B cell (primary cell): ENCODE results near the gene MRPS34. TPM values are rescaled to one million over a fixed set of nuclear protein-coding genes. Genes with fewer than 3 reads are reported as not detected.

Source experiments
- ATAC-seq: fragments of 200-7000 bp; cut with Tn5 transposase; one replicate; pipeline ENCODE4 v1.10.0; 2021; ENCODE audit warnings: low read depth, mild to moderate bottlenecking, moderate number of reproducible peaks, moderate library complexity
- CTCF ChIA-PET: fragments of 350-600 bp; sonication (Branson Sonifier 250); formaldehyde crosslinking; loops from one replicate; lab custom pipeline; 2021; ENCODE audit warnings: antibody characterized with exemption, inconsistent platforms; lab: Charles Lee
- POLR2A ChIA-PET: fragments of 350-600 bp; sonication (Branson Sonifier 250); formaldehyde crosslinking; loops from one replicate; lab custom pipeline; 2021; ENCODE audit warnings: antibody characterized with exemption; lab: Charles Lee
- DNase-seq: peaks from one replicate; pipeline ENCODE4 v3.0.0; 2013
- H2AFZ ChIP-seq: 2 replicates; pipeline ENCODE4 v1.6.1; 2012; ENCODE audit warnings: mild to moderate bottlenecking, low read depth, low read length; ENCODE audit not compliant: insufficient read depth, poor library complexity, severe bottlenecking
- H3K27ac ChIP-seq, 2 donors: 1 replicate in 1 of 2; 2 replicates in 1 of 2; pipeline ENCODE4 v1.5.1; 2012 to 2013; ENCODE audit warnings: low read length in 2 of 2, mild to moderate bottlenecking in 2 of 2, moderate library complexity in 1 of 2
- H3K27me3 ChIP-seq, 4 experiments: fragments of 200-600 bp in 1 of 4; sonication (generic) in 1 of 4; replicated peaks in 1 of 4; 1 replicate in 2 of 4; 2 replicates in 2 of 4; pipeline versions ENCODE4 v1.6.1 to v1.7.0; 2013 to 2016; ENCODE audit warnings: low read length in 3 of 4, mild to moderate bottlenecking in 2 of 4, mixed read lengths in 1 of 4, moderate library complexity in 1 of 4; ENCODE audit not compliant: insufficient read depth in 4 of 4, control insufficient read depth in 3 of 4; ENCODE audit errors: control extremely low read depth in 1 of 4
- H3K36me3 ChIP-seq, 2 experiments: replicated peaks in 1 of 2; 1 replicate in 1 of 2; 2 replicates in 1 of 2; pipeline versions ENCODE4 v1.6.1 to v1.7.1; 2013; ENCODE audit warnings: low read length in 1 of 2; ENCODE audit not compliant: insufficient read depth in 2 of 2, control insufficient read depth in 1 of 2; ENCODE audit errors: control extremely low read depth in 1 of 2, extremely low read depth in 1 of 2
- H3K4me1 ChIP-seq, 2 donors: fragments of 200-600 bp in 1 of 2; sonication (generic) in 1 of 2; 1 replicate in 1 of 2; 2 replicates in 1 of 2; pipeline versions ENCODE4 v1.5.1 to v1.6.1; 2013 to 2017; ENCODE audit warnings: low read length in 2 of 2; ENCODE audit not compliant: control insufficient read depth in 2 of 2, insufficient read depth in 2 of 2
- H3K4me2 ChIP-seq: replicated peaks from 2 replicates; pipeline ENCODE3; 2012; ENCODE audit warnings: mild to moderate bottlenecking, low read depth, low read length; ENCODE audit not compliant: poor library complexity, severe bottlenecking
- H3K4me3 ChIP-seq, 5 experiments: fragments of 200-600 bp in 1 of 5; sonication (generic) in 1 of 5; 1 replicate in 3 of 5; 2 replicates in 2 of 5; pipeline versions ENCODE4 v1.5.1 to v1.7.0; 2011 to 2016; ENCODE audit warnings: low read length in 4 of 5, mild to moderate bottlenecking in 4 of 5, low read depth in 2 of 5, control low read depth in 1 of 5, moderate library complexity in 1 of 5; ENCODE audit not compliant: insufficient read depth in 1 of 5; ENCODE audit errors: control extremely low read depth in 1 of 5, extremely low read depth in 1 of 5
- H3K79me2 ChIP-seq: fragments of 200-600 bp; sonication (generic); one replicate; pipeline ENCODE4 v1.6.0; 2016; ENCODE audit warnings: low read length; ENCODE audit not compliant: control insufficient read depth, insufficient read depth
- H3K9ac ChIP-seq: fragments of 200-600 bp; sonication (generic); 2 replicates; pipeline ENCODE4 v1.6.1; 2017; ENCODE audit warnings: mild to moderate bottlenecking, low read length, moderate library complexity
- H3K9me3 ChIP-seq, 3 donors: one replicate each; pipeline versions ENCODE4 v1.6.1 to v1.7.1; 2013; ENCODE audit warnings: low read length in 2 of 3; ENCODE audit not compliant: control insufficient read depth in 2 of 3, insufficient read depth in 1 of 3; ENCODE audit errors: control extremely low read depth in 1 of 3
- H4K20me1 ChIP-seq: 2 replicates; pipeline ENCODE4 v1.6.0; 2012; ENCODE audit warnings: mild to moderate bottlenecking, low read length; ENCODE audit not compliant: insufficient read depth, control insufficient read depth, poor library complexity, severe bottlenecking
- H3K27ac Mint-ChIP-seq: one replicate; pipeline ENCODE4 v1.8.0; 2021; ENCODE audit warnings: mixed read lengths
- H3K27me3 Mint-ChIP-seq: one replicate; pipeline ENCODE4 v1.8.0; 2021; ENCODE audit warnings: mixed read lengths
- H3K4me1 Mint-ChIP-seq: one replicate; pipeline ENCODE4 v1.8.0; 2021; ENCODE audit warnings: mixed read lengths
- H3K4me3 Mint-ChIP-seq: one replicate; pipeline ENCODE4 v1.8.0; 2021; ENCODE audit warnings: mixed read lengths
- H3K9me3 Mint-ChIP-seq: one replicate; pipeline ENCODE4 v1.8.0; 2022; ENCODE audit warnings: mixed read lengths; ENCODE audit not compliant: insufficient read depth
- EZH2 ChIP-seq: IDR thresholded peaks from 2 replicates; pipeline ENCODE4 v1.6.1; 2012; ENCODE audit warnings: borderline replicate concordance, low read depth, mild to moderate bottlenecking, moderate library complexity, low read length; ENCODE audit not compliant: insufficient read depth, poor library complexity, severe bottlenecking
- WGBS: methylation state at CpG from one replicate; pipeline ENCODE4 v1.1.5; 2013; ENCODE audit warnings: missing lambda C conversion rate; ENCODE audit not compliant: insufficient coverage; 5-methylcytosine and 5-hydroxymethylcytosine counted together
- intact Hi-C: fragments of 100-400 bp; cut with micrococcal nuclease; formaldehyde crosslinking; loops from one replicate; pipeline ENCODE4 v1.10.0; 2022
- polyA plus RNA-seq: library from polyadenylated mRNA; depleted of rRNA; stranded (reverse); fragments of >200 nt; gene quantifications from 2 replicates; pipeline ENCODE4 v1.2.3, GENCODE V29; 2012
- total RNA-seq, 2 donors: library from RNA; stranded (reverse); fragments of 120-200 nt in 1 of 2; gene quantifications; 1 replicate in 1 of 2; 2 replicates in 1 of 2; pipeline versions ENCODE4 v1.2.3 to v1.2.4, GENCODE V29; 2013 to 2022
- TF ChIP-seq, protein P1 (sequence below): fragments of 200-600 bp; IDR thresholded peaks from one replicate; pipeline ENCODE4 v1.8.0; 2022; ENCODE audit warnings: antibody characterized with exemption, mild to moderate bottlenecking

Gene MRPS34
- total and polyA plus RNA-seq, 2 donors (not counting 1 experiment from before 2014, with no cell fraction given): 44.6 to 55.2 TPM

DNA sequence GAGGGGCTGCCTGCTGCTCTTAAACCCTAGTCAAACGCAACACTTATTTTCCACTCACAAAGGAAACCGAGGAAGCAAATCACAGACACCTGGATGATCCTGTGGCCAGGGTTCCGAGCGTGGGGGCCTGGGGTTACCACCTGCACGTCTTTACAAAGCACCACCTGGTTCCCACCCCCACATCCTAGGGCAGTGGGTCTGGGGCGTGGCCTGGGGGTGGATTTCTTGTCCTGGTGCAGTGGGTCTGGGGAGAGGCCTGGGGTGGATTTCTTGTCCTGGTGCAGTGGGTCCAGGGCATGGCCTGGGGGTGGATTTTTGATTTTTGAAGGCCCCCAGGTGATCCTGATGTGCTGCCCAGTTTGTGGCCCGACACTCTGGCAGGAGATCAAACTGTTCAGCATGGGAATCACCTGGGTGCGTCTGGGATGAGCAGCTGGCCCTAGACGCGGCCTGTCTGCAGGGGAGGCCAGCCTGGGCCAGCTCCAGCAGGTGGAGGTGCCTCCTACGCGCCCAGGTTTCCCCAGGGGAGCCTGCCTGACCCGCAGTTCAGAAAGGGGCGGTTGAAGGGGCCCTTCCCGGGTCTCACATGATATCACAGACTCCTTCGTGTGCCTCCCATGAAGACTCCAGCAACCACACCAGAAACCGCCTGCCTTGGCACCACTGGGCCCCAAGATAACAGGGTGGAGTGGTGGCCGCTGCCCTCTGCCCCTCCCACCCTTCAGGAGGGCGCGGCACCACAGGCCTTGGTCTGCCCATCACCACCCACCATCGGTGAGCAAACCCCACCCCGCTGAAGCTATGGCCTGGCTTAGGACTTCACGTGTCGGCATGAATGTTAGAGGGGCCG, 47.4 kb upstream of the MRPS34 start:
- CTCF ChIA-PET: no interaction called here
- H3K9ac ChIP-seq: no peak overlapping the region
- DNase-seq: no peak
- no peaks in the 10 kb centered on the region for H3K9me3 ChIP-seq
- intact Hi-C loops: no loop called here
- peaks cover 44% of the 10 kb centered on the region for H3K79me2 ChIP-seq
- Mint-ChIP-seq H3K27ac (no peak overlapping the region), H3K4me1 (peaks cover 11% of the 10 kb centered on the region), H3K4me3 (no peak overlapping the region), H3K9me3 (no peaks in the 10 kb centered on the region), H3K27me3 (no peaks in the 10 kb centered on the region)
- no peak overlapping the region for H3K27ac ChIP-seq
- H2AFZ ChIP-seq: no peak overlapping the region
- no peak overlapping the region for H3K4me2 ChIP-seq
- 95% methylated on average over 21 of the region's 25 CpGs for WGBS
- POLR2A ChIA-PET: no interaction called here
- no peak for ATAC-seq
- peaks cover 2 to 3% of the 10 kb centered on the region in 2 donors for H3K4me1 ChIP-seq
- H3K36me3 ChIP-seq: peaks cover 0 to 49% of the 10 kb centered on the region in 2 experiments
- no peak overlapping the region for H3K4me3 ChIP-seq
- H3K27me3 ChIP-seq: no peaks in the 10 kb centered on the region
- peaks cover 53% of the 10 kb centered on the region for H4K20me1 ChIP-seq
- no peak for TF ChIP-seq EZH2
- TF ChIP-seq, protein P1, sequence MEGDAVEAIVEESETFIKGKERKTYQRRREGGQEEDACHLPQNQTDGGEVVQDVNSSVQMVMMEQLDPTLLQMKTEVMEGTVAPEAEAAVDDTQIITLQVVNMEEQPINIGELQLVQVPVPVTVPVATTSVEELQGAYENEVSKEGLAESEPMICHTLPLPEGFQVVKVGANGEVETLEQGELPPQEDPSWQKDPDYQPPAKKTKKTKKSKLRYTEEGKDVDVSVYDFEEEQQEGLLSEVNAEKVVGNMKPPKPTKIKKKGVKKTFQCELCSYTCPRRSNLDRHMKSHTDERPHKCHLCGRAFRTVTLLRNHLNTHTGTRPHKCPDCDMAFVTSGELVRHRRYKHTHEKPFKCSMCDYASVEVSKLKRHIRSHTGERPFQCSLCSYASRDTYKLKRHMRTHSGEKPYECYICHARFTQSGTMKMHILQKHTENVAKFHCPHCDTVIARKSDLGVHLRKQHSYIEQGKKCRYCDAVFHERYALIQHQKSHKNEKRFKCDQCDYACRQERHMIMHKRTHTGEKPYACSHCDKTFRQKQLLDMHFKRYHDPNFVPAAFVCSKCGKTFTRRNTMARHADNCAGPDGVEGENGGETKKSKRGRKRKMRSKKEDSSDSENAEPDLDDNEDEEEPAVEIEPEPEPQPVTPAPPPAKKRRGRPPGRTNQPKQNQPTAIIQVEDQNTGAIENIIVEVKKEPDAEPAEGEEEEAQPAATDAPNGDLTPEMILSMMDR: no peak

DNA sequence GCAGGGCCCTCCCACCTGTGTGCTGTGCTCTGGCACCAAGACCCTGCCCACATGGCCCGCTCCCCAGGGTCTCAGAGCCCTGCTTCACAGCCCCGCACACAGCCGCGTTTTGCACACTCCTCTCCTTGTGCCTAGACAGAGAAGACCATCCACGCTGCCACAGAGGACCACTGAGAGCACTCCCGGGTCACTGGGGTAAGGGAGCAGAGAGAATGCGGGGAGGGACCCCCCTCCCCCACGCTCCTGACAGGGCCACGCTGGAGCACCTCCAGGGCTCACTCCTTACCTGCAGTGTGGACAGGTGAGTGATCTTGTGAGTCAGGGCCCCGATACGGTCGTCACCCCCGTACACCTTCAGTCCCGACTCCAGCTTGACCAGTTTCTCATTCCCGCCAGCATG, 46.7 kb upstream of the MRPS34 start:
- H3K36me3 ChIP-seq: peaks cover 2 to 54% of the 10 kb centered on the region in 2 experiments
- Mint-ChIP-seq H3K27ac (no peak overlapping the region), H3K4me3 (no peak overlapping the region), H3K9me3 (no peaks in the 10 kb centered on the region), H3K4me1 (peaks cover 9% of the 10 kb centered on the region), H3K27me3 (no peaks in the 10 kb centered on the region)
- H3K9me3 ChIP-seq: no peaks in the 10 kb centered on the region
- no peak for DNase-seq
- ChIA-PET POLR2A (no interaction called here), CTCF (no interaction called here)
- peaks cover 38% of the 10 kb centered on the region for H3K79me2 ChIP-seq
- WGBS: 98% methylated on average over 10 of the region's 15 CpGs
- H3K27me3 ChIP-seq: no peaks in the 10 kb centered on the region
- no peaks in the 10 kb centered on the region for H3K4me1 ChIP-seq
- peaks cover 47% of the 10 kb centered on the region for H4K20me1 ChIP-seq
- H3K4me3 ChIP-seq: no peak overlapping the region
- intact Hi-C loops: no loop called here
- H3K4me2 ChIP-seq: no peak overlapping the region
- no peak for TF ChIP-seq EZH2
- TF ChIP-seq, protein P1: no peak
- ATAC-seq: no peak
- no peak overlapping the region for H2AFZ ChIP-seq
- H3K27ac ChIP-seq: no peak overlapping the region
- no peak overlapping the region for H3K9ac ChIP-seq
